GOT3 (cell line): ENCODE data around the gene BLCAP.
"Not testable (repeated sequence)": the region's sequence is repeated elsewhere in the genome, so short reads cannot be mapped to it uniquely, and the experiment has no call there.

Experiments used
- DNase-seq: peaks from one replicate; lab custom pipeline; 2025; ENCODE audit warnings: mixed read lengths; lab: John Stamatoyannopoulos, UW

BLCAP gene

DNA sequence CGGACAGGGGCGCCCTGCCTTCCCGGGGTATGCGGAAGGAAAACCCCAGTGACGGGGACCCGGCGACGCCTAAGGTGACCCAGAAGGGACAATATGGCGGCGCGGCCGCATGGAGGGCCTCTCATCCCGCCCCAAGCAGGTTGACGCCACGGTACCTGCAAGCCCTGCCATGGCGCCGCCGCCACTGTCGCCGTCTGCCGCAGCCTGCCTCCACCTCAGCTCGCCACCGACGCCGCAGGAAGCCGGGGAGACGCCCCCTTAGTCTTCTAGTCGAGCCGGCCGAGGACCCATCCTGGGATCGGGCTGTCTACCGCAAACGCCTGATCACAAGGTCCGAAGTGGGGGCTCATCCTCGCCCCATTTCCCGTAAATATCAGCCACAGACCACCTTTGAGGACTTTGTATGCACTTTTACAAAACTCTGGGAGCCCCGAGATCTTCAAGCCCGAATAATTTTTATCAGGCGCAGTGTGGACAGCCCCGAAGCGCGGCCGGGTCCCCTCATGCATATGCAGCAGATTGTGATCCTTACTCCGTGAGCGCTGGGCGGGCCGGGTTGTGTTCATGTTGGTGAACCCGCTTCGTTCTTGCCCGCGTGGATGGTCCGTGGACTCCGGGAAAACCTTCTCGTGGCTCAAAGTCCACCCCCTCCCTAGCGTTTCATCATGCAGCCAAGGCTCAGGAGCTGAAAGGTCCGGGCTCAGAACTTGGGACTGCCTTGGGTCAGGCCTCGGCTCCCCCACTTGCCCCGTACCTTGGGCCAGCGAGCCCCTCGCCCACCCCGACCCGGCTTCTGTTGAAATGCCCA, at the start of gene BLCAP:
Gene BLCAP, minus strand, starts transcription at position 239 of the 808 bp plus-strand sequence. CDS start 8,702 bp downstream, outside the sequence.
- peak; percentile 84 for DNase-seq

GRCh38 chr20:37577436-37577835, 49.8 kb upstream of the BLCAP start:
- DNase-seq: not testable (repeated sequence)

- no peak for DNase-seq
Observed at GRCh38 chr20:37576911-37577310, 49.2 kb upstream of the BLCAP start.

- no peak for DNase-seq
Observed at GRCh38 chr20:37575884-37576283, 48.2 kb upstream of the BLCAP start.

DNA sequence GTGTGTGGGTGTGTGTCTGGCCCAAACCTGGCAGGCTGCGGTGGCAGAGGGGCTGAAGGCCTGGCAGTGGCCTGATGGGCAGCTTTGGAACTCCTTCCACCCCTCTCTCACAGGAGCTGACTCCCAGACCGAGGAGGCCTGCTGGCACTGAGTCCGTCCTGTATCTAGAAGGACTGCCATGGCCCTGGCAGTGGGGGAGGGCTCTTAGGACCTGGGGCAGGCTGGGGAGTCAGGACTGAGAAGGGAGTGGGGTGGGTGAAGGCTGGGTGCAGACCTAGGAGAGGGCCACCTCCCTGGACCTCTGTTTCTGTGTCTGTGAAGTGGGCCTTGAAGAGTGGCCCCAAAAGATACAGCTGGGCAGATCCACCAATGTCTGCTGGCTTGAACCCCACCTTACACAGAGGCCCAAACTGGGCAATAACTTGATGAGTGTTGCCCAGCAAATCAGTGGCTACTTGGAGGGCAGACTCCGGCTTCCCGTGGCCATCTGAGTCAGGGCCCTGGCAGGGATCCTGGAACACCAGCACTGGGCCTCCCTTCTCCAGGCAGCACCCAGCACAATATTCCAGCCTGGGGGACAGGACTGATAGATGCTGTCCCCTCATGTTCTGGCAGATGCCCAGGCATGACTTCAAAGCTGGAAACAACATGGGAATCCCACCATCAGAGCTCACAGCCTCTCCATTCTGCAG, 46.7 kb upstream of the BLCAP start:
- no peak for DNase-seq

DNA sequence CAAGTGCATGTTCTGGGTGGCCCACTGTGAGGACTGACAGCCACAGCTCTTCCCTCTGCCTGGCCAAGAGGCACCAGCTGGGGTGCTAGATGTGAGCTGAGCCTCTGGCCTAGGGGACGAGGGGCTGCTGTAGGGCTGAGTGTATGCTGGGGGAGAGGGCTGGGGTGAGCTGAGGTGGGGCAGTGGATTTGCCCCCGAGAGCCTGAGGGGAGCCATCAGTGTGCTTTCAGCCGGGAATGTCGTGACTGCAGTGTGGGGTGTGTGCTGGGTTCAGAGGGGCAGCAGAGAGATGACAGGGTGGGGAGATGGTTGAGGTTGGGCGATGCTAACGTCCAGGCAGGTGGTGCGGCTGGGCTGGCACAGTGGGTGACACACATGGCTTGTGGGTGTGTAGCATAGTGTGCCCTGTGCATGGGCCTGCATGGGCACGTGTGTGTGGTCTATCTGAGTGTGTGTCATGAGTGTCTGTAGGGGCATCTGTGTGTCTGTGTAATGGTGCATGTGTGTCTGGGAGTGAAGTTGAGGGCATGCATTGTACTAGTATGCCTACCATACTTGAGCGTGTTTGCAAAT, 46.0 kb upstream of the BLCAP start:
- DNase-seq: no peak

DNA sequence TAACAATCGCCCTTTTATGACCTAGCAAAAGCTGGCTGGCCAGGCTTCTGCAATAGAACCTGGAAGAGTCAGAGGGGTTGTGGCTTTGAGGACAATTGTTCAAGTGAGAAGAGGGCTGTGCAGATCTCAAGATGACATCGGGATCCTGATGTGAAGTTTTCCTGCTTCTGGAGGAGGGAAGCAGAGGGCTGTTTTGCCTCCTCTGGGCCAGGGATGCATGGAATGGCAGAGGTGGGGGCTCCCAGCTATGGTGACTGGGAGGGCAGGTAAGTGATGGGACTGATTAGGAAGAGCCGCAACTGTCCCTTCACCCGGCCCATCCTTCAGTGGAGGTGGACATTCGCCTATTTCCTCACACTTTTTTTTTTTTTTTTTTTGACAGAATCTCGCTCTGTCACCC, 43.4 kb upstream of the BLCAP start:
- DNase-seq: no peak

- DNase-seq: no peak
Observed at GRCh38 chr20:37570419-37570818, 42.7 kb upstream of the BLCAP start.

DNA sequence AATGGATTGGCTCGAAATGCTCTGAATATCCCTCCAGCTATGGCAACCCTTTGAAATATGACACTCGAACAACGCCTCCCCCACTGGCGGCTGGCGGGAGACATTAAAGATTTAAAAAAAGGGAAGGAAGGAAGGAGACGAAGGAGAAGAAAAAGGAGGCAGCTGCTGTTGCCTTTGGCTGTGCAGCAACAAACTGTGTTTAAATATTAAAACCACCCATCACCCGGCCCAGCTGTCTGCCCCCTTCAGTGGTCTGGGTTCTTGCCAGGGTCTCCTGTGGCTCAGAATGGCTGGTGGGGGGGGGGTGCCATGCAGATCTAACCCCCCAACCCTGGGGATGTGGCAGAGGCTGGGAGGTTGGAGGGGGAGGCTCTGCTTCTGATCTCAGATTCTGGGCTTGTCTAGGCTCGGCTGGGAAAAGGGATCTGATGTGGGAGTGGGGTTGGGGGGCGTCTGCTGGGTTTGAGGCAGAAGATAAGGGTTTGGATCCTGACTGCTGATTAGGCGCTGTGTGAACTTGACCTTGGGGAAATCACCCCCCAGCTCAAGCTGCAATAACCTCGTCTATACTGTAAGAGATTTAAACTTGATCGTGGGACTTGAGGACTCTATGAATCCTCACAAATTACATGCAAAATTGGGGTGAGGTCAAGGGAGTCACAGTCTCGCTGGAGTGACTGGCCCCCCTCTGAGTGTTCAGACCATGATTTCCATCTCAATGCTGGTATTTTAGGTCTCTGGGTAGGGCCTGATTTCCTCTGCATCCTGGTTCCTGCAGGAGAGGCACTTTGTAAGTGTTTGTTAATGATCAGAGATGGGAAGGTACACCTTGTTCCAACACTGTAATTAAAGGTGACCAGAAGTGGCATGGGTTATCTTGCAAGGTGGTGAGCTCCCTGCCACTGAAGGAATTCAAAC, 40.3 kb upstream of the BLCAP start:
- no peak for DNase-seq

DNA sequence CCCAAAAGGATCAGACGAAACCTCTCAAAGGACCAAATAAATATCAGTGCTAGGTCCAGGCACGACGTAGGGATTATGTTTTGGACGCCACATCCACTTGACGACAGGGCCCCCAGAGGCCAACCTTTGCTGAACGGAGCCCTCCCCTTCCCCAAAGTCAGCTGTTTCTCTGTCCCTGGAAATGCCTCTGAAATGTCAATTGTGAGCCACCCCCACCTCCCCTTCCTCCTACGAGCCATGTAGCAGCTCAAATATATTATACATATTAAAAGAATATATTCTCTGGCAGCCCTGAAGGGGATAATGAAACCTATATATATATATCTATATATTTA, 39.6 kb upstream of the BLCAP start:
- no peak for DNase-seq

DNA sequence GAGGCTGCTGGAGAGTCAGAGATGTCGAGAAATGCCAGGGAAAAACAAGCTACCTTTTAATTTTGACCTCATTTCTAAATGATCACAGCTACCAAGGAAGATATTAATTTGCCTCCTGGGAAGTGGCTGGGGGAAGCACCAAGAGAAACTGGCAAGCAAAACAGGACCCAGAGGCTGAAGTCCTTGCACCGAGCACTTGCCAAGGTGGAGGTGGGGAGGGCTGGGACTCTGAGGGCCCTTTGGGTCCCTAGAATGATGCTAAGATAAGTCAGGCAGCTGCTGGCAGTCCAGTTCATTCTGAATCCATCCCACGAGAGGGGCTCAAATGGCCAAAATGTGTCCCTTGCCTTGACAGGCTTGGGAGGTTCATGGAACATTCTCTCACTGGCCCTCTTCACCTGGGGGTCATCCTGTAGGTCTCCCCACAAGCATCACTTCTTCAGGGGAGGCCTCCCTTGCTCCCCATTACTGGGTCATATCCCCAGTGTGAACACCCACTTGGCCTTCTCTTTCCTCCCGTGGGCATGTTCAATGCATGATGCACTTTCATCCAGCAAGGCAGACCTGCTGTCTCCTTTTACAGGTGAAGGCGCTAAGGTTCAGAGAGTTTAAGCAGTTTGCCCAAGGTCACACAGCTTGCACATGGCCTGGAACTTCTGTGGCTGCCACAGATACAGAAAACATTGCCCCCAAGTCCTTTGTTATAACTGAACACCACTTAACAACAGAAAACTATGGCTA, 39.1 kb upstream of the BLCAP start:
- no peak for DNase-seq

DNA sequence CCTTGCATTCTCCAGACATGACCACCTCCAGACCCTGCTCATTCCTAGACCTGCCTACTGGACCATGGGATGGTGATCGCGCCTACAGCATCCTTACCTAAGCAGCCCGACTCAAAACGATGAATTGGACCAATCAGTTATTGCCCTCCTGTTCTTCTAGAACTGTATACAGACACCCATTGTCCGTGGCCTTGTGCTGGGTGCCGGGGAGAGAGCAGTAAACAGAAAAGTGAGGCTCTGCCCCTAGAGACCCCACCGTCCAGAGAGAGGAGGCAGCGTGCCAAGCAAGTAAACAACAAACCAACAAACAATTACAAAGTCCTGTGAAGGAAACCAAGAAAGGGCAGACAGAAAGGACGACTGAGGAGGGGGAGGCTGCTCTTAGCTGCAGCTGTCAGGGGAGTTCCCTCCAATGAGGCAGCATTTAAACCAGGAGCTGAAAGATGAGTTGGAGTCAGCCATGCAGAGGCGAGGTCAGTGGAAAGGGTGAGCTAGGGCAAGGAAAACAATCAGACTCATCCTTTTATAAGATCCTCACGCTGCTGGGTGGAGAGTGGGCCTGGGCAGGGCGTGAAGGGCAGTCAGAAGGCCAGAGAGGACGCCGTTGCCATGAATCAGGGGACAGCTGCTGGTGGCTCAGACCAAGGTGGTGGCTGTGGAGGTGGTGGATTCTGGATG, 37.6 kb upstream of the BLCAP start:
- DNase-seq: no peak

GRCh38 chr20:37564388-37565133, 36.9 kb upstream of the BLCAP start:
- DNase-seq: no peak

- DNase-seq: no peak
Observed at GRCh38 chr20:37564016-37564387, 36.3 kb upstream of the BLCAP start.

GRCh38 chr20:37562695-37563480, 35.2 kb upstream of the BLCAP start:
- no peak for DNase-seq

GRCh38 chr20:37560629-37561028, 33.0 kb upstream of the BLCAP start:
- DNase-seq: no peak

- no peak for DNase-seq
Observed at GRCh38 chr20:37559312-37560027, 31.8 kb upstream of the BLCAP start.

GRCh38 chr20:37558779-37559178, 31.1 kb upstream of the BLCAP start:
- no peak for DNase-seq

GRCh38 chr20:37558306-37558705, 30.6 kb upstream of the BLCAP start:
- DNase-seq: no peak
